ENCODE measurements around the gene BICRA. TPM values are rescaled to one million over a fixed set of nuclear protein-coding genes. Genes with fewer than 3 reads are reported as not detected.

Gene BICRA
- total RNA-seq, 2 experiments from 2014 or later, result 4.4 to 16.0 TPM

- H3K27ac ChIP-seq (ENCODE audit: low read depth, low read length, poor library complexity, severe bottlenecking), result no peak overlapping the region
- ChIA-PET CTCF (ENCODE audit: unreplicated experiment) (no interaction called here), POLR2A (no interaction called here)
- no peaks in the 10 kb centered on the region for H3K9me3 ChIP-seq (ENCODE audit: low read length)
- H2AFZ ChIP-seq (ENCODE audit: low read length), result no peak overlapping the region
- intact Hi-C loops (cut with micrococcal nuclease; ENCODE audit: unreplicated experiment), result loop anchor here (1.0 to 2.0 kb wide), 2 partner anchors 158 to 262 kb away; no protein-coding TSS in a partner anchor
- no peak for DNase-seq (ENCODE audit: low spot score)
- BruUV-seq (replicated peaks), result no TSS peak
- no peaks in the 10 kb centered on the region; the same call in 1 of the 2 replicates for H4K20me1 ChIP-seq (ENCODE audit: insufficient read depth, low read length)
- H3K4me2 ChIP-seq (ENCODE audit: low read length), result no peak overlapping the region; the same call in 1 of the 2 replicates
- no peaks in the 10 kb centered on the region for H3K79me2 ChIP-seq (ENCODE audit: insufficient read depth, low read depth, low read length)
- TF ChIP-seq CTCF (conservative IDR thresholded peaks at IDR 0.05; ENCODE audit: low read length) (no peak), EZH2phosphoT487 (IDR thresholded peaks at IDR 0.05; ENCODE audit: borderline replicate concordance, low read depth, low read length) (no peak)
- peaks cover 5% of the 10 kb centered on the region for H3K4me1 ChIP-seq (ENCODE audit: insufficient read depth, low read length, poor library complexity, severe bottlenecking)
- H3K9me2 ChIP-seq (ENCODE audit: insufficient read depth, low read length), result no peaks in the 10 kb centered on the region
- H3K4me3 ChIP-seq (ENCODE audit: low read depth, low read length, poor library complexity, severe bottlenecking), result no peak overlapping the region
- peaks cover 36% of the 10 kb centered on the region for H3K36me3 ChIP-seq (ENCODE audit: insufficient read depth, low read length)
Measured at GRCh38 chr19:47698631-47699359, 89.9 kb downstream of the BICRA start.

GRCh38 chr19:47699360-47699917 lies 90.5 kb downstream of the BICRA start:
- TF ChIP-seq CTCF (conservative IDR thresholded peaks at IDR 0.05; ENCODE audit: low read length), result peak; percentile 83
- no peak for TF ChIP-seq EZH2phosphoT487 (IDR thresholded peaks at IDR 0.05; ENCODE audit: borderline replicate concordance, low read depth, low read length)
- Histone ChIP-seq H3K79me2 (ENCODE audit: insufficient read depth, low read depth, low read length) (no peaks in the 10 kb centered on the region), H3K4me1 (ENCODE audit: insufficient read depth, low read length, poor library complexity, severe bottlenecking) (peaks cover 5% of the 10 kb centered on the region), H4K20me1 (ENCODE audit: insufficient read depth, low read length) (no peaks in the 10 kb centered on the region; the same call in 1 of the 2 replicates), H3K36me3 (ENCODE audit: insufficient read depth, low read length) (peaks cover 36% of the 10 kb centered on the region), H3K9me3 (ENCODE audit: low read length) (no peaks in the 10 kb centered on the region), H3K4me2 (ENCODE audit: low read length) (no peak overlapping the region), H3K9me2 (ENCODE audit: insufficient read depth, low read length) (no peaks in the 10 kb centered on the region), H3K4me3 (ENCODE audit: low read depth, low read length, poor library complexity, severe bottlenecking) (no peak overlapping the region), H3K27ac (ENCODE audit: low read depth, low read length, poor library complexity, severe bottlenecking) (no peak overlapping the region), H2AFZ (ENCODE audit: low read length) (no peak overlapping the region)
- ChIA-PET POLR2A (no interaction called here), CTCF (ENCODE audit: unreplicated experiment) (no interaction called here)
- intact Hi-C loops (cut with micrococcal nuclease; ENCODE audit: unreplicated experiment), result loop anchor here (2.0 kb wide), 1 partner anchor 159 kb away; no protein-coding TSS in a partner anchor
- peak; percentile 60 for DNase-seq (ENCODE audit: low spot score)
- BruUV-seq (replicated peaks), result no TSS peak
